OCI-LY7 (cell line): Measurements from ENCODE around the gene PDZD2.

ENCODE experiments used
- EZH2phosphoT487 ChIP-seq: fragments of 200-600 bp; sonication (generic); IDR thresholded peaks from 2 replicates; pipeline ENCODE4 v1.6.1; 2018; ENCODE audit warnings: low read depth, borderline replicate concordance, mild to moderate bottlenecking, mixed run types, antibody characterized with exemption, low read length, moderate library complexity, mixed read lengths
- TF ChIP-seq, protein P1 (sequence below): fragments of 200-600 bp; sonication (generic); conservative IDR thresholded peaks from 2 replicates; pipeline ENCODE4 v1.5.1; 2014; ENCODE audit warnings: mild to moderate bottlenecking, antibody characterized with exemption, low read length, moderate library complexity, mixed read lengths

DNA sequence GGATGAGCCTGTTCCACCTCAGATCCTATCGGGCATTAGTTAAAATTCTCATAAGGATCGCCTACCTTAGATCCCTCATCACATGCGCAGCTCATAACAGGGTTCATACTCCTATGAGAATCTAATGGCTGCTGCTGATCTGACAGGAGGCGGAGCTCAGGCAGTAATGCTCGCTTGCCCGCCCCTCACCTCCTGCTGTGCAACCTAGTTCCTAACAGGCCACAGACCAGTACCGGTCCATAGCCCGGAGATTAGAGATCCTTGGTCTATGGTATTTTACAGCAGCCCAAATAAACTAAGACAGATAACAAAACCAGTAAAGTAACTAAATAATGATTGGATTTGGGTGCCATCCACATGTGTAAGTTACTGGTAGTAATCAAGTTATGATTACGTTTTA lies 517.7 kb downstream of the PDZD2 start:
- TF ChIP-seq, protein P1, sequence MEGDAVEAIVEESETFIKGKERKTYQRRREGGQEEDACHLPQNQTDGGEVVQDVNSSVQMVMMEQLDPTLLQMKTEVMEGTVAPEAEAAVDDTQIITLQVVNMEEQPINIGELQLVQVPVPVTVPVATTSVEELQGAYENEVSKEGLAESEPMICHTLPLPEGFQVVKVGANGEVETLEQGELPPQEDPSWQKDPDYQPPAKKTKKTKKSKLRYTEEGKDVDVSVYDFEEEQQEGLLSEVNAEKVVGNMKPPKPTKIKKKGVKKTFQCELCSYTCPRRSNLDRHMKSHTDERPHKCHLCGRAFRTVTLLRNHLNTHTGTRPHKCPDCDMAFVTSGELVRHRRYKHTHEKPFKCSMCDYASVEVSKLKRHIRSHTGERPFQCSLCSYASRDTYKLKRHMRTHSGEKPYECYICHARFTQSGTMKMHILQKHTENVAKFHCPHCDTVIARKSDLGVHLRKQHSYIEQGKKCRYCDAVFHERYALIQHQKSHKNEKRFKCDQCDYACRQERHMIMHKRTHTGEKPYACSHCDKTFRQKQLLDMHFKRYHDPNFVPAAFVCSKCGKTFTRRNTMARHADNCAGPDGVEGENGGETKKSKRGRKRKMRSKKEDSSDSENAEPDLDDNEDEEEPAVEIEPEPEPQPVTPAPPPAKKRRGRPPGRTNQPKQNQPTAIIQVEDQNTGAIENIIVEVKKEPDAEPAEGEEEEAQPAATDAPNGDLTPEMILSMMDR, result no peak
- no peak for TF ChIP-seq EZH2phosphoT487
